SK-N-SH (cell line): ENCODE data around the gene NTN1. TPM values are rescaled to one million over a fixed set of nuclear protein-coding genes. Genes with fewer than 3 reads are reported as not detected.

Experiments used
- CTCF ChIA-PET: fragments of 300-600, 350-600 bp; formaldehyde crosslinking; extraction: SDS; loops from one replicate; lab custom pipeline; 2021; lab: Yijun Ruan, JAX
- POLR2A ChIA-PET: fragments of 350-600 bp; sonication (Branson Sonifier 250); formaldehyde crosslinking; extraction: SDS; loops from one replicate; lab custom pipeline; 2020; ENCODE audit warnings: antibody characterized with exemption, inconsistent platforms; lab: Yijun Ruan, JAX
- DNase-seq: peaks from one replicate; pipeline ENCODE4 v3.0.0; 2012
- H2AFZ ChIP-seq: fragments of 200-600 bp; sonication (generic); 2 replicates; pipeline ENCODE4 v1.8.1; 2016; ENCODE audit warnings: antibody characterized with exemption, mild to moderate bottlenecking, low read depth
- H3F3A ChIP-seq: fragments of 200-600 bp; sonication (generic); replicated peaks from 2 replicates; pipeline ENCODE3; 2016; ENCODE audit warnings: antibody characterized with exemption, mild to moderate bottlenecking; ENCODE audit not compliant: insufficient read depth
- H3K27ac ChIP-seq, 2 experiments: fragments of 200-500 bp in 1 of 2; fragments of 200-600 bp in 1 of 2; sonication (Bioruptor generic) in 1 of 2; sonication (generic), shearing (Covaris generic) in 1 of 2; 2 replicates each; pipeline versions ENCODE4 v1.5.1 to v1.6.1; 2014 to 2016; ENCODE audit warnings: low read depth in 2 of 2, inconsistent platforms in 1 of 2, low read length in 1 of 2, mild to moderate bottlenecking in 1 of 2, mixed read lengths in 1 of 2
- H3K27me3 ChIP-seq: fragments of 200-600 bp; sonication (generic), shearing (Covaris generic); 2 replicates; pipeline ENCODE4 v1.6.1; 2016; ENCODE audit warnings: mixed run types; ENCODE audit not compliant: insufficient read depth
- H3K36me3 ChIP-seq, 2 experiments: fragments of 200-500 bp in 1 of 2; fragments of 200-600 bp in 1 of 2; sonication (Bioruptor generic) in 1 of 2; sonication (generic) in 1 of 2; replicated peaks in 1 of 2; 2 replicates each; pipeline versions ENCODE3 to v1.5.1; 2014 to 2016; ENCODE audit warnings: low read length in 1 of 2, mild to moderate bottlenecking in 1 of 2; ENCODE audit not compliant: insufficient read depth in 2 of 2, control insufficient read depth in 1 of 2
- H3K4me1 ChIP-seq, 2 experiments: fragments of 200-500 bp in 1 of 2; fragments of 200-600 bp in 1 of 2; sonication (Bioruptor generic) in 1 of 2; sonication (generic), shearing (Covaris generic) in 1 of 2; 2 replicates each; pipeline versions ENCODE4 v1.5.1 to v1.6.1; 2014 to 2016; ENCODE audit warnings: low read depth in 1 of 2, low read length in 1 of 2, mixed run types in 1 of 2; ENCODE audit not compliant: insufficient read depth in 2 of 2, control insufficient read depth in 1 of 2
- H3K4me2 ChIP-seq: fragments of 200-600 bp; sonication (generic), shearing (Covaris generic); 2 replicates; pipeline ENCODE4 v1.6.1; 2017; ENCODE audit warnings: mixed run types
- H3K4me3 ChIP-seq, 2 experiments: fragments of 200-500 bp in 1 of 2; fragments of 200-600 bp in 1 of 2; sonication (Bioruptor generic) in 1 of 2; sonication (generic), shearing (Covaris generic) in 1 of 2; 2 replicates each; pipeline versions ENCODE4 v1.5.1 to v1.8.1; 2014 to 2016; ENCODE audit warnings: low read depth in 2 of 2, inconsistent platforms in 1 of 2, low read length in 1 of 2, mild to moderate bottlenecking in 1 of 2, mixed read lengths in 1 of 2, moderate library complexity in 1 of 2
- H3K79me2 ChIP-seq: fragments of 200-600 bp; sonication (generic); 2 replicates; pipeline ENCODE4 v1.8.1; 2017; ENCODE audit warnings: mild to moderate bottlenecking; ENCODE audit not compliant: insufficient read depth
- H3K9ac ChIP-seq: fragments of 200-600 bp; sonication (generic); 2 replicates; pipeline ENCODE4 v1.6.1; 2017; ENCODE audit warnings: mixed run types
- H3K9me2 ChIP-seq: fragments of 200-600 bp; sonication (generic); 2 replicates; pipeline ENCODE4 v1.6.1; 2017; ENCODE audit warnings: mixed run types
- H3K9me3 ChIP-seq: fragments of 200-600 bp; sonication (generic); 2 replicates; pipeline ENCODE4 v1.6.1; 2017; ENCODE audit warnings: mixed run types, mild to moderate bottlenecking, moderate library complexity
- H4K20me1 ChIP-seq: fragments of 200-600 bp; sonication (generic); 2 replicates; pipeline ENCODE4 v1.6.1; 2017; ENCODE audit warnings: mild to moderate bottlenecking, mixed run types; ENCODE audit not compliant: insufficient read depth
- CHD2 ChIP-seq: fragments of 150-350 bp; IDR thresholded peaks from 2 replicates; pipeline ENCODE4 v1.6.1; 2018; ENCODE audit warnings: low read length; ENCODE audit not compliant: partially characterized antibody
- ELF1 ChIP-seq: IDR thresholded peaks from 2 replicates; pipeline ENCODE4 v1.4.0; 2012
- FOSL2 ChIP-seq: IDR thresholded peaks from 2 replicates; pipeline ENCODE4 v1.4.0; 2012; ENCODE audit warnings: low read depth, mild to moderate bottlenecking, moderate library complexity, borderline replicate concordance
- FOXJ3 ChIP-seq: sonication (generic); formaldehyde crosslinking; IDR thresholded peaks from 2 replicates; pipeline ENCODE4 v1.5.1; 2020; ENCODE audit warnings: mild to moderate bottlenecking, missing genetic modification reagents
- FOXM1 ChIP-seq: IDR thresholded peaks from 2 replicates; pipeline ENCODE4 v1.4.0; 2012; ENCODE audit warnings: low read depth, mild to moderate bottlenecking
- GABPA ChIP-seq: IDR thresholded peaks from 2 replicates; pipeline ENCODE4 v1.4.0; 2012; ENCODE audit warnings: low read depth, mild to moderate bottlenecking
- GATA2 ChIP-seq: sonication (generic); formaldehyde crosslinking; IDR thresholded peaks from 2 replicates; pipeline ENCODE4 v1.5.0; 2020; ENCODE audit warnings: mild to moderate bottlenecking, missing genetic modification reagents
- MAX ChIP-seq: IDR thresholded peaks from 2 replicates; pipeline ENCODE4 v1.4.0; 2012; ENCODE audit warnings: low read depth
- MEF2A ChIP-seq: IDR thresholded peaks from 2 replicates; pipeline ENCODE4 v1.4.0; 2012; ENCODE audit warnings: low read depth, borderline replicate concordance
- MXI1 ChIP-seq: IDR thresholded peaks from 2 replicates; pipeline ENCODE4 v1.6.1; 2012; ENCODE audit warnings: mild to moderate bottlenecking, low read depth, low read length, improper control_type of control experiment
- NFIC ChIP-seq: IDR thresholded peaks from 2 replicates; pipeline ENCODE4 v1.4.0; 2012; ENCODE audit warnings: borderline replicate concordance
- POLR2AphosphoS5 ChIP-seq: IDR thresholded peaks from 2 replicates; pipeline ENCODE4 v1.6.1; 2012; ENCODE audit warnings: low read depth, low read length
- RCOR1 ChIP-seq: fragments of 150-350 bp; IDR thresholded peaks from 2 replicates; pipeline ENCODE4 v1.6.1; 2017; ENCODE audit warnings: antibody characterized with exemption, low read length
- RFX5 ChIP-seq: IDR thresholded peaks from 2 replicates; pipeline ENCODE4 v1.6.1; 2012; ENCODE audit warnings: mild to moderate bottlenecking, improper control_type of control experiment, low read length
- RXRA ChIP-seq: IDR thresholded peaks from 2 replicates; pipeline ENCODE4 v1.4.0; 2012; ENCODE audit warnings: low read depth, mild to moderate bottlenecking, borderline replicate concordance
- SIN3A ChIP-seq: IDR thresholded peaks from 2 replicates; pipeline ENCODE4 v1.6.1; 2012; ENCODE audit warnings: low read depth, mild to moderate bottlenecking, low read length, moderate library complexity, borderline replicate concordance
- TAF1 ChIP-seq: IDR thresholded peaks from 2 replicates; pipeline ENCODE4 v1.6.1; 2012; ENCODE audit warnings: low read depth, mild to moderate bottlenecking, low read length, moderate library complexity, borderline replicate concordance
- TEAD4 ChIP-seq: IDR thresholded peaks from 2 replicates; pipeline ENCODE4 v1.4.0; 2012; ENCODE audit warnings: mild to moderate bottlenecking, borderline replicate concordance; ENCODE audit not compliant: insufficient read depth
- ZBTB33 ChIP-seq: IDR thresholded peaks from 2 replicates; pipeline ENCODE4 v1.4.0; 2012; ENCODE audit warnings: low read depth, borderline replicate concordance
- WGBS: methylation state at CpG from one replicate; pipeline ENCODE4 v1.1.6; 2017; ENCODE audit warnings: low lambda C conversion rate; 5-methylcytosine and 5-hydroxymethylcytosine counted together
- polyA plus RNA-seq, 3 experiments: library from polyadenylated mRNA; depleted of rRNA; stranded (reverse); fragments of >200 nt; gene quantifications; 2 replicates each; pipeline ENCODE4 v1.2.3, GENCODE V29; 2012
- TF ChIP-seq, protein P1 (sequence below): fragments of 150-350 bp; IDR thresholded peaks from 2 replicates; pipeline ENCODE4 v1.6.1; 2016; ENCODE audit warnings: mild to moderate bottlenecking, low read depth, low read length
- TF ChIP-seq, protein P2 (sequence below): IDR thresholded peaks from 2 replicates; pipeline ENCODE4 v1.4.0; 2012; ENCODE audit warnings: low read depth, borderline replicate concordance
- TF ChIP-seq, protein P3 (sequence below): IDR thresholded peaks from 2 replicates; pipeline ENCODE4; 2012

NTN1 gene
- polyA plus RNA-seq, 1 of the 3 experiments (the other 2 are of a cell fraction): 0.05 TPM

DNA sequence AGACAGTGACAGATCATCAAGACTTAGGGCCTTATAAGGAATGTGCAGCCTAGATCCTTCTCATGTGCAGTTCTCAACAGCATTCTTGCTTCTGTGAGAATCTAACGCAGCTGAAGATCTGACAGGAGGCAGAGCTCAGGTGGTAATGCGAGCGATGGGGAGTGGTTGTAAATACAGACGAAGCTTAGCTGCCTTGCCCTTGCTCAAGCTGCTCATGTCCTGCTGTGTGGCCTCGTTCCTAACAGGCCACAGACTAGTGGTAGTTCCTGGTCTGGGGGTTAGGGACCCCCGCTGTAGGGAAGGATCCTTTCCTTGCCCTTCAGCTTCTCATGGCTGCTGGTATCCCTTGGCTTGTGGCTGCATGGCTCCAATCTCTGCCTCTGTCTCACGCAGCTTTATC is 10.3 kb upstream of the NTN1 start (continued):
- TF ChIP-seq ZBTB33: no peak
- TF ChIP-seq, protein P1, sequence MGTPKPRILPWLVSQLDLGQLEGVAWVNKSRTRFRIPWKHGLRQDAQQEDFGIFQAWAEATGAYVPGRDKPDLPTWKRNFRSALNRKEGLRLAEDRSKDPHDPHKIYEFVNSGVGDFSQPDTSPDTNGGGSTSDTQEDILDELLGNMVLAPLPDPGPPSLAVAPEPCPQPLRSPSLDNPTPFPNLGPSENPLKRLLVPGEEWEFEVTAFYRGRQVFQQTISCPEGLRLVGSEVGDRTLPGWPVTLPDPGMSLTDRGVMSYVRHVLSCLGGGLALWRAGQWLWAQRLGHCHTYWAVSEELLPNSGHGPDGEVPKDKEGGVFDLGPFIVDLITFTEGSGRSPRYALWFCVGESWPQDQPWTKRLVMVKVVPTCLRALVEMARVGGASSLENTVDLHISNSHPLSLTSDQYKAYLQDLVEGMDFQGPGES: no peak
- TF ChIP-seq, protein P2, sequence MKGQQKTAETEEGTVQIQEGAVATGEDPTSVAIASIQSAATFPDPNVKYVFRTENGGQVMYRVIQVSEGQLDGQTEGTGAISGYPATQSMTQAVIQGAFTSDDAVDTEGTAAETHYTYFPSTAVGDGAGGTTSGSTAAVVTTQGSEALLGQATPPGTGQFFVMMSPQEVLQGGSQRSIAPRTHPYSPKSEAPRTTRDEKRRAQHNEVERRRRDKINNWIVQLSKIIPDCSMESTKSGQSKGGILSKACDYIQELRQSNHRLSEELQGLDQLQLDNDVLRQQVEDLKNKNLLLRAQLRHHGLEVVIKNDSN: no peak
- no peak for TF ChIP-seq RXRA
- no peak for TF ChIP-seq FOXJ3
- TF ChIP-seq MAX: no peak
- no peak for TF ChIP-seq SIN3A

GRCh38 chr17:9016941-9017552 is 4.3 kb upstream of the NTN1 start:
- no peaks in the 10 kb centered on the region for H3K36me3 ChIP-seq
- no peaks in the 10 kb centered on the region for H3K79me2 ChIP-seq
- H3K27me3 ChIP-seq: peaks cover 62% of the 10 kb centered on the region
- no peak overlapping the region for H3K4me3 ChIP-seq
- H3K9ac ChIP-seq: no peak overlapping the region
- ChIA-PET POLR2A (no interaction called here), CTCF (no interaction called here)
- TF ChIP-seq CHD2 (no peak), TAF1 (no peak), MEF2A (no peak), GABPA (no peak), RXRA (no peak), ZBTB33 (no peak), ELF1 (no peak), RCOR1 (no peak), GATA2 (CRISPR knock-in tag) (no peak), NFIC (no peak), POLR2AphosphoS5 (no peak), FOXM1 (no peak), TEAD4 (no peak), RFX5 (no peak), FOSL2 (no peak), MXI1 (no peak)
- TF ChIP-seq, protein P3, sequence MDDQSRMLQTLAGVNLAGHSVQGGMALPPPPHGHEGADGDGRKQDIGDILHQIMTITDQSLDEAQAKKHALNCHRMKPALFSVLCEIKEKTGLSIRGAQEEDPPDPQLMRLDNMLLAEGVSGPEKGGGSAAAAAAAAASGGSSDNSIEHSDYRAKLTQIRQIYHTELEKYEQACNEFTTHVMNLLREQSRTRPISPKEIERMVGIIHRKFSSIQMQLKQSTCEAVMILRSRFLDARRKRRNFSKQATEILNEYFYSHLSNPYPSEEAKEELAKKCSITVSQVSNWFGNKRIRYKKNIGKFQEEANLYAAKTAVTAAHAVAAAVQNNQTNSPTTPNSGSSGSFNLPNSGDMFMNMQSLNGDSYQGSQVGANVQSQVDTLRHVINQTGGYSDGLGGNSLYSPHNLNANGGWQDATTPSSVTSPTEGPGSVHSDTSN: no peak
- H4K20me1 ChIP-seq: no peaks in the 10 kb centered on the region
- 29% methylated on average over 3 of the region's 3 CpGs for WGBS
- no peaks in the 10 kb centered on the region; a peak in 1 of 4 replicates for H3K4me1 ChIP-seq
- no peaks in the 10 kb centered on the region for H3K9me2 ChIP-seq
- H2AFZ ChIP-seq: no peak overlapping the region
- no peaks in the 10 kb centered on the region for H3F3A ChIP-seq
- DNase-seq: no peak
- H3K9me3 ChIP-seq: no peaks in the 10 kb centered on the region
- H3K4me2 ChIP-seq: no peak overlapping the region
- H3K27ac ChIP-seq: no peak overlapping the region
